ENCODE data around the gene AFG1L. TPM values are rescaled to one million over a fixed set of nuclear protein-coding genes. Genes with fewer than 3 reads are reported as not detected.

Gene AFG1L
- total RNA-seq, 1 experiment from 2014 or later, result 7.9 TPM

GRCh38 chr6:108507316-108507715 lies 212.5 kb downstream of the AFG1L start:
- no peak overlapping the region for H3K27ac Mint-ChIP-seq
- ATAC-seq (no peak), DNase-seq (ENCODE audit: low spot score) (no peak)
- no peak for TF ChIP-seq HMGA2 (CRISPR knock-in tag; IDR thresholded peaks at IDR 0.05)
- TF ChIP-seq RORB (CRISPR knock-in tag; IDR thresholded peaks at IDR 0.05), result no peak
- no peak for TF ChIP-seq STAT6 (CRISPR knock-in tag; conservative IDR thresholded peaks at IDR 0.05; ENCODE audit: low read depth)
- ChIA-PET CTCF (interaction anchor here (1.4 kb wide), 1 partner anchor 12 kb away, joined by 4 read pairs; no protein-coding TSS in a partner anchor), POLR2A (no interaction called here)
- no peak overlapping the region for H3K4me3 Mint-ChIP-seq
- peaks cover 7% of the 10 kb centered on the region for H3K36me3 Mint-ChIP-seq
- H3K9me3 Mint-ChIP-seq, result peaks cover 8% of the 10 kb centered on the region
- peaks cover 5% of the 10 kb centered on the region; the same call in 1 of the 2 replicates for H3K4me1 Mint-ChIP-seq
- H3K27me3 Mint-ChIP-seq (ENCODE audit: low read depth), result no peaks in the 10 kb centered on the region

DNA sequence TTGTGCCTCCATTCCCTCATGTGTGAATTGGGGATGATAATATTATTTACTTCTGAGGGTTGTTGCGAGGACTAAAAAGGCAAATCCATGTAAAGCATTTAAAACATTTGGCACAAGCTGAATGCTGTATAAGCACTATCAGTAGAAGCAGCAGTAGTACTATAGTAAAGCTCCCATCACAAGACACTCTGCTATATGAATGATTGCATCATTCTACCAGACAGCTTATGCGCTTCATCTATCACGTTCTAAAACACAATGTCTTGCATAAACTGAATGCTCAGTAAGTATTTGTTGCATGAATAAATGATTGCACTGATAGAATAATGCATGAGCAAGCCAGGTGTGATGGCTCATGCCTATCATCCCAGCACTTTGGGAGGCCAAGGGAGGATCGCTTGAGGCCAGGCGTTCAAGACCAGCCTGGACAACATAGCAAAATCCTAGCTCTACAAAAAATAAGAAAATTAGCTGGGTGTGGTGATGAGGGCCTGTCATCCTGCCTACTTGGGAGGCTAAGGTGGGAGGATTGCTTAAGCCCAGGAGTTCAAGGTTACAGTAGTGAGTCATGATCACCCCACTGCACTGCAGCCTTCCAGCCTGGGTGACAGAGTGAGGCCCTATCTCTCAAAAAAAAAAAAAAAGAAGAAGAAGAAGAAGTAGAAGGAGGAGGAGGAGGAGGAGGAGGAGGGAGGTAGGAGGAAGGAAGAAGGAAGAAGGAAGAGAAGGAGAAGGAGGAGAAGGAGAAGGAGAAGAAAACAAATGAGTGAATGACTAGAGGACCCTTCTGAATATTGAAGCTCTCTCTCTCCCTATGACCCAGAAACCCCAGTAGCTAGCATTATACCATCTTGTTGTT lies 215.8 kb downstream of the AFG1L start:
- peaks cover 37% of the 10 kb centered on the region for H3K9me3 Mint-ChIP-seq
- ATAC-seq, result no peak
- no peak for TF ChIP-seq ZBTB21 (CRISPR knock-in tag; IDR thresholded peaks at IDR 0.05; ENCODE audit: borderline replicate concordance)
- TF ChIP-seq ZNF423 (CRISPR knock-in tag; IDR thresholded peaks at IDR 0.05), result no peak
- TF ChIP-seq JUN (CRISPR knock-in tag; IDR thresholded peaks at IDR 0.05), result no peak
- TF ChIP-seq, protein P1, sequence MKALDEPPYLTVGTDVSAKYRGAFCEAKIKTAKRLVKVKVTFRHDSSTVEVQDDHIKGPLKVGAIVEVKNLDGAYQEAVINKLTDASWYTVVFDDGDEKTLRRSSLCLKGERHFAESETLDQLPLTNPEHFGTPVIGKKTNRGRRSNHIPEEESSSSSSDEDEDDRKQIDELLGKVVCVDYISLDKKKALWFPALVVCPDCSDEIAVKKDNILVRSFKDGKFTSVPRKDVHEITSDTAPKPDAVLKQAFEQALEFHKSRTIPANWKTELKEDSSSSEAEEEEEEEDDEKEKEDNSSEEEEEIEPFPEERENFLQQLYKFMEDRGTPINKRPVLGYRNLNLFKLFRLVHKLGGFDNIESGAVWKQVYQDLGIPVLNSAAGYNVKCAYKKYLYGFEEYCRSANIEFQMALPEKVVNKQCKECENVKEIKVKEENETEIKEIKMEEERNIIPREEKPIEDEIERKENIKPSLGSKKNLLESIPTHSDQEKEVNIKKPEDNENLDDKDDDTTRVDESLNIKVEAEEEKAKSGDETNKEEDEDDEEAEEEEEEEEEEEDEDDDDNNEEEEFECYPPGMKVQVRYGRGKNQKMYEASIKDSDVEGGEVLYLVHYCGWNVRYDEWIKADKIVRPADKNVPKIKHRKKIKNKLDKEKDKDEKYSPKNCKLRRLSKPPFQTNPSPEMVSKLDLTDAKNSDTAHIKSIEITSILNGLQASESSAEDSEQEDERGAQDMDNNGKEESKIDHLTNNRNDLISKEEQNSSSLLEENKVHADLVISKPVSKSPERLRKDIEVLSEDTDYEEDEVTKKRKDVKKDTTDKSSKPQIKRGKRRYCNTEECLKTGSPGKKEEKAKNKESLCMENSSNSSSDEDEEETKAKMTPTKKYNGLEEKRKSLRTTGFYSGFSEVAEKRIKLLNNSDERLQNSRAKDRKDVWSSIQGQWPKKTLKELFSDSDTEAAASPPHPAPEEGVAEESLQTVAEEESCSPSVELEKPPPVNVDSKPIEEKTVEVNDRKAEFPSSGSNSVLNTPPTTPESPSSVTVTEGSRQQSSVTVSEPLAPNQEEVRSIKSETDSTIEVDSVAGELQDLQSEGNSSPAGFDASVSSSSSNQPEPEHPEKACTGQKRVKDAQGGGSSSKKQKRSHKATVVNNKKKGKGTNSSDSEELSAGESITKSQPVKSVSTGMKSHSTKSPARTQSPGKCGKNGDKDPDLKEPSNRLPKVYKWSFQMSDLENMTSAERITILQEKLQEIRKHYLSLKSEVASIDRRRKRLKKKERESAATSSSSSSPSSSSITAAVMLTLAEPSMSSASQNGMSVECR (CRISPR knock-in tag; IDR thresholded peaks at IDR 0.05; ENCODE audit: borderline replicate concordance), result no peak
- TF ChIP-seq, protein P2, sequence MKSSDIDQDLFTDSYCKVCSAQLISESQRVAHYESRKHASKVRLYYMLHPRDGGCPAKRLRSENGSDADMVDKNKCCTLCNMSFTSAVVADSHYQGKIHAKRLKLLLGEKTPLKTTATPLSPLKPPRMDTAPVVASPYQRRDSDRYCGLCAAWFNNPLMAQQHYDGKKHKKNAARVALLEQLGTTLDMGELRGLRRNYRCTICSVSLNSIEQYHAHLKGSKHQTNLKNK (CRISPR knock-in tag; IDR thresholded peaks at IDR 0.05), result no peak
- no peak for TF ChIP-seq GABPB1 (CRISPR knock-in tag; IDR thresholded peaks at IDR 0.05)
- TF ChIP-seq, protein P3, sequence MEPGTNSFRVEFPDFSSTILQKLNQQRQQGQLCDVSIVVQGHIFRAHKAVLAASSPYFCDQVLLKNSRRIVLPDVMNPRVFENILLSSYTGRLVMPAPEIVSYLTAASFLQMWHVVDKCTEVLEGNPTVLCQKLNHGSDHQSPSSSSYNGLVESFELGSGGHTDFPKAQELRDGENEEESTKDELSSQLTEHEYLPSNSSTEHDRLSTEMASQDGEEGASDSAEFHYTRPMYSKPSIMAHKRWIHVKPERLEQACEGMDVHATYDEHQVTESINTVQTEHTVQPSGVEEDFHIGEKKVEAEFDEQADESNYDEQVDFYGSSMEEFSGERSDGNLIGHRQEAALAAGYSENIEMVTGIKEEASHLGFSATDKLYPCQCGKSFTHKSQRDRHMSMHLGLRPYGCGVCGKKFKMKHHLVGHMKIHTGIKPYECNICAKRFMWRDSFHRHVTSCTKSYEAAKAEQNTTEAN (CRISPR knock-in tag; IDR thresholded peaks at IDR 0.05), result no peak
- TF ChIP-seq ELF4 (CRISPR knock-in tag; IDR thresholded peaks at IDR 0.05; ENCODE audit: low read depth), result no peak
- no peak for TF ChIP-seq NFE2L1 (CRISPR knock-in tag; IDR thresholded peaks at IDR 0.05)
- TF ChIP-seq, protein P4, sequence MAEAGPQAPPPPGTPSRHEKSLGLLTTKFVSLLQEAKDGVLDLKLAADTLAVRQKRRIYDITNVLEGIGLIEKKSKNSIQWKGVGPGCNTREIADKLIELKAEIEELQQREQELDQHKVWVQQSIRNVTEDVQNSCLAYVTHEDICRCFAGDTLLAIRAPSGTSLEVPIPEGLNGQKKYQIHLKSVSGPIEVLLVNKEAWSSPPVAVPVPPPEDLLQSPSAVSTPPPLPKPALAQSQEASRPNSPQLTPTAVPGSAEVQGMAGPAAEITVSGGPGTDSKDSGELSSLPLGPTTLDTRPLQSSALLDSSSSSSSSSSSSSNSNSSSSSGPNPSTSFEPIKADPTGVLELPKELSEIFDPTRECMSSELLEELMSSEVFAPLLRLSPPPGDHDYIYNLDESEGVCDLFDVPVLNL (CRISPR knock-in tag; IDR thresholded peaks at IDR 0.05; ENCODE audit: borderline replicate concordance, low read depth), result no peak
- TF ChIP-seq FOXJ3 (CRISPR knock-in tag; IDR thresholded peaks at IDR 0.05; ENCODE audit: borderline replicate concordance), result no peak
- TF ChIP-seq, protein P5, sequence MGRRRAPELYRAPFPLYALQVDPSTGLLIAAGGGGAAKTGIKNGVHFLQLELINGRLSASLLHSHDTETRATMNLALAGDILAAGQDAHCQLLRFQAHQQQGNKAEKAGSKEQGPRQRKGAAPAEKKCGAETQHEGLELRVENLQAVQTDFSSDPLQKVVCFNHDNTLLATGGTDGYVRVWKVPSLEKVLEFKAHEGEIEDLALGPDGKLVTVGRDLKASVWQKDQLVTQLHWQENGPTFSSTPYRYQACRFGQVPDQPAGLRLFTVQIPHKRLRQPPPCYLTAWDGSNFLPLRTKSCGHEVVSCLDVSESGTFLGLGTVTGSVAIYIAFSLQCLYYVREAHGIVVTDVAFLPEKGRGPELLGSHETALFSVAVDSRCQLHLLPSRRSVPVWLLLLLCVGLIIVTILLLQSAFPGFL (CRISPR knock-in tag; IDR thresholded peaks at IDR 0.05; ENCODE audit: borderline replicate concordance), result no peak
- no peak for TF ChIP-seq ZNF121 (CRISPR knock-in tag; IDR thresholded peaks at IDR 0.05)
- TF ChIP-seq CBFB (CRISPR knock-in tag; IDR thresholded peaks at IDR 0.05; ENCODE audit: low read depth), result no peak
- no peak for TF ChIP-seq KAT7 (CRISPR knock-in tag; IDR thresholded peaks at IDR 0.05; ENCODE audit: borderline replicate concordance)
- no peak for TF ChIP-seq TCF7 (CRISPR knock-in tag; IDR thresholded peaks at IDR 0.05; ENCODE audit: low read depth)
- no peak for TF ChIP-seq MXD4 (CRISPR knock-in tag; IDR thresholded peaks at IDR 0.05; ENCODE audit: borderline replicate concordance)
- no peak for TF ChIP-seq GTF2I (CRISPR knock-in tag; conservative IDR thresholded peaks at IDR 0.05)
- H3K36me3 Mint-ChIP-seq, result peaks cover 30% of the 10 kb centered on the region
- no peaks in the 10 kb centered on the region; the same call in 1 of the 2 replicates for H3K27me3 Mint-ChIP-seq (ENCODE audit: low read depth)
- H3K4me1 Mint-ChIP-seq, result peaks cover 5% of the 10 kb centered on the region; the same call in 1 of the 2 replicates
- ChIA-PET CTCF (interaction anchor here (0.6 to 1.4 kb wide), 4 partner anchors 14 to 457 kb away, joined by 3 to 4 read pairs (median 3); no protein-coding TSS in a partner anchor), POLR2A (no interaction called here)
- no peak overlapping the region for H3K4me3 Mint-ChIP-seq
- no peak for DNase-seq (ENCODE audit: low spot score)
- H3K27ac Mint-ChIP-seq, result no peak overlapping the region
